Common myeloid progenitor, CD34-positive (primary cell): ENCODE data around the gene UCN2.
"Not testable (repeated sequence)": the region's sequence is repeated elsewhere in the genome, so short reads cannot be mapped to it uniquely, and the experiment has no call there.

Experiments
- CTCF ChIA-PET: fragments of 350-600 bp; sonication (Branson Sonifier 250); formaldehyde crosslinking; loops from one replicate; lab custom pipeline; 2021; ENCODE audit warnings: antibody characterized with exemption; lab: Charles Lee
- POLR2A ChIA-PET: fragments of 350-600 bp; sonication (Branson Sonifier 250); formaldehyde crosslinking; loops from one replicate; lab custom pipeline; 2021; ENCODE audit warnings: antibody characterized with exemption; lab: Charles Lee
- DNase-seq, 3 donors: peaks; one replicate each; pipeline versions ENCODE4 v3.0.0 to v3.0.0-alpha.2; 2013
- H3K27ac ChIP-seq, 2 experiments: 1 replicate in 1 of 2; 2 replicates in 1 of 2; pipeline ENCODE4 v1.7.0; 2013; ENCODE audit warnings: inconsistent platforms in 2 of 2, low read length in 2 of 2, mild to moderate bottlenecking in 2 of 2, low read depth in 1 of 2, moderate library complexity in 1 of 2; ENCODE audit not compliant: severe bottlenecking in 2 of 2, insufficient read depth in 1 of 2, poor library complexity in 1 of 2
- H3K27me3 ChIP-seq, 5 experiments: replicated peaks in 2 of 5; 1 replicate in 3 of 5; 2 replicates in 2 of 5; pipeline versions ENCODE4 v1.6.1 to v1.7.0; 2013; ENCODE audit warnings: low read length in 4 of 5, mild to moderate bottlenecking in 2 of 5, moderate library complexity in 2 of 5, inconsistent platforms in 1 of 5; ENCODE audit not compliant: insufficient read depth in 5 of 5, control insufficient read depth in 4 of 5
- H3K36me3 ChIP-seq, 4 experiments: 1 replicate in 2 of 4; 2 replicates in 2 of 4; pipeline versions ENCODE4 v1.6.1 to v1.7.0; 2013; ENCODE audit warnings: low read length in 3 of 4, control low read depth in 1 of 4, mild to moderate bottlenecking in 1 of 4; ENCODE audit not compliant: control insufficient read depth in 4 of 4, insufficient read depth in 4 of 4
- H3K4me1 ChIP-seq, 4 experiments: 1 replicate in 3 of 4; 2 replicates in 1 of 4; pipeline versions ENCODE4 v1.6.1 to v1.7.1; 2013; ENCODE audit warnings: low read length in 3 of 4, mild to moderate bottlenecking in 3 of 4, control low read depth in 1 of 4, inconsistent platforms in 1 of 4, moderate library complexity in 1 of 4; ENCODE audit not compliant: control insufficient read depth in 4 of 4, insufficient read depth in 4 of 4; ENCODE audit errors: control extremely low read depth in 1 of 4
- H3K4me3 ChIP-seq, 7 experiments: 1 replicate in 4 of 7; 2 replicates in 3 of 7; pipeline versions ENCODE4 v1.5.1 to v1.7.0; 2013; ENCODE audit warnings: mild to moderate bottlenecking in 7 of 7, low read length in 6 of 7, moderate library complexity in 6 of 7, inconsistent platforms in 2 of 7, low read depth in 2 of 7, control low read depth in 1 of 7; ENCODE audit not compliant: insufficient read depth in 4 of 7, control insufficient read depth in 1 of 7; ENCODE audit errors: extremely low read depth in 1 of 7
- H3K9me3 ChIP-seq, 5 experiments: 1 replicate in 4 of 5; 2 replicates in 1 of 5; pipeline versions ENCODE4 v1.6.1 to v1.7.1; 2013; ENCODE audit warnings: low read length in 4 of 5, mild to moderate bottlenecking in 2 of 5, inconsistent platforms in 1 of 5, low read depth in 1 of 5, moderate library complexity in 1 of 5; ENCODE audit not compliant: control insufficient read depth in 4 of 5, insufficient read depth in 2 of 5; ENCODE audit errors: control extremely low read depth in 1 of 5
- WGBS: methylation state at CpG from one replicate; pipeline ENCODE4 v1.1.5; 2013; ENCODE audit not compliant: insufficient coverage; 5-methylcytosine and 5-hydroxymethylcytosine counted together

UCN2 gene

DNA sequence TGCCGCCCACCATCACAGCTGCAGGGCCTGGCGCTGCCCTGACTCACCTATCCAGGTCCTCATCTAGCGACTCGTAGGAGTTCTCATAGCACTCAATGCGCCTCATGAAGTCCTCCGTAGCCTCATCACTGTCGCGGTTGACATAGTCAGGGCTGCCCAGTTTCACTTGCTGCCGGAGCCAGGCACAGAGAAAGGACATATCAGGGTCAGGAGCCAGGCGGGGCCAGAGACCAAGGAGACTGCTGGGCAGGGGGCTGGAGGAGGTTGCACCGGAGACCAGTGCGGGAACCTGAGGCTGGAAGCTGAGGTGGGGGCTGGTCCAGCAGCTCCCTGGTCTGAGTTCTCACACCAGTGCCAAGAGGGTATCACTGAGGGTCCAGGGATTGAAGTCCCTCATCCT, 25.1 kb downstream of the UCN2 start:
- Histone ChIP-seq H3K36me3 (peaks cover 7 to 29% (median 15%) of the 10 kb centered on the region in 4 experiments), H3K27ac (no peak overlapping the region), H3K9me3 (no peaks in the 10 kb centered on the region), H3K27me3 (no peaks in the 10 kb centered on the region), H3K4me1 (peaks cover 0 to 7% (median 5%) of the 10 kb centered on the region in 4 experiments), H3K4me3 (no peak overlapping the region)
- ChIA-PET POLR2A (no interaction called here), CTCF (interaction anchor here (8.8 kb wide), 1 partner anchor 13 kb away, joined by 48 read pairs; no protein-coding TSS in a partner anchor)
- DNase-seq = no peak
- WGBS = 96% methylated on average over 12 of the region's 12 CpGs

DNA sequence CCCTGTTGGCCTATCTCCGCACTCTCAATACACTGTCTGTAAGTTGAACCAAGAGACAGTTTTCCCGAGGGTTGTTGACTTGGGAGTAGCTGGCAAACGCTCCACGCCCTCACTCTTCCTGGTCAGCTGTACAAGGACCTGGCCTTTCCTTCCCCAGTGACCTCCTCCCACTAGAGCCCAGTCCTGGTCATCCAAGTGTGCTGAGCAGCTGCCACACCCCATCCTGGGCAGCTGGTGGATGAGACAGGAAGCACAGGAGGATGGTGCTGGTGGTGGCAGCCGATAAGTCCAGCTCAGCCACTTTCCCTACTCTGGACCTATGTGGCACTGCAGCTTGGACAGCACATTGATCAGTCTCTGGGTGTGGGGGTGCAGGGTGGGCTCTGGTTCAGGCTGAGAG, 26.8 kb downstream of the UCN2 start:
- H3K27me3 ChIP-seq = no peaks in the 10 kb centered on the region

DNA sequence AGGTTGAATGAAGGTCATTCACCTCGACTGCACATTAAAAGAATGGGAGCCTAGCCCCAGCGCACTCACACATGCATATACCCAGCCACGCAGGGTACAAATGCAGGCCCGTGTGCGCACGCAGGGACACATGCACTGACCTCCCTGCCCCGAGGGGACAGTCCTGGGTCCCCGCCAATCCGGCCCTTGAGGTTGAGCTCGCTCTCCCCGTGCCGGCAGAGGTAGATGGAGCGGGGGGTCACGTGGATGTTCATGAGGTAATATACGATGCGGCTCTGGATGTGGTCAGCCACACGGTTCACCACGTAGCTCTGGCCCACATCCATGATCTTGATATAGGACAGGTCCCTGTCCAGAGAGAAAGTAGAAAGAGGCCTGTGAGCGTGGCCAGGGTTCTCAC, 27.5 kb downstream of the UCN2 start:
- 92% methylated on average over 17 of the region's 19 CpGs for WGBS
- Histone ChIP-seq H3K9me3 (no peaks in the 10 kb centered on the region), H3K4me1 (no peaks in the 10 kb centered on the region), H3K27ac (no peak overlapping the region), H3K4me3 (no peak overlapping the region), H3K36me3 (peaks cover 7 to 29% (median 15%) of the 10 kb centered on the region in 4 experiments), H3K27me3 (no peaks in the 10 kb centered on the region)
- POLR2A ChIA-PET = no interaction called here
- CTCF ChIA-PET = interaction anchor here (1.2 to 8.8 kb wide), 3 partner anchors 9 to 15 kb away, joined by 3 to 48 read pairs (median 5); no protein-coding TSS in a partner anchor
- DNase-seq = no peak

More for the DNA sequence above, 26.8 kb downstream of the UCN2 start:
- Histone ChIP-seq H3K36me3 (peaks cover 7 to 29% (median 15%) of the 10 kb centered on the region in 4 experiments), H3K4me1 (no peaks in the 10 kb centered on the region), H3K9me3 (no peaks in the 10 kb centered on the region), H3K27ac (no peak overlapping the region), H3K4me3 (no peak overlapping the region)
- no peak for DNase-seq
- WGBS = 95% methylated on average over 3 of the region's 5 CpGs
- ChIA-PET POLR2A (no interaction called here), CTCF (interaction anchor here (0.7 to 8.8 kb wide), 5 partner anchors 8 to 27 kb away, joined by 3 to 48 read pairs (median 5); no protein-coding TSS in a partner anchor)

DNA sequence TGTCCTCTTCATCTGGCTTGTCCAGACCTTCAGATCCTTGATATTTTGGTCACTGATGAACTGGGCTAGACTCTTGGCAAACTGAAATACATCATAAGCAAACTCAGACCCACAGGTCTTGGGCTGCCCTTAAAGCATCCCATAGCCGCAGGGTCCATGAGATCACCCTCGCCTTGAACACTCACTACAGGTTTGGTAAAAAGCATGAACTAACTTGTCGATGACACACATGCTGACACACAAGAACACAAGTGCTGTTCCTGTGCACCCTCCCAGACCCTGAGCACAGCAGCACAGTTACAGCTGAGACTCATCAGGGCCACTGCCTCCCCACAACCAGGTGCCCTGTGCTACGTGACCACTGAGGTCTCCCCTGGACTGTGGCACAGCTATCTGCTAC, 28.0 kb downstream of the UCN2 start:
- ChIA-PET POLR2A (no interaction called here), CTCF (interaction anchor here (8.8 kb wide), 1 partner anchor 15 kb away, joined by 48 read pairs; no protein-coding TSS in a partner anchor)
- DNase-seq = no peak
- Histone ChIP-seq H3K4me3 (no peak overlapping the region), H3K27ac (no peak overlapping the region), H3K4me1 (no peaks in the 10 kb centered on the region), H3K36me3 (peaks cover 7 to 29% (median 15%) of the 10 kb centered on the region in 4 experiments), H3K9me3 (no peaks in the 10 kb centered on the region), H3K27me3 (no peaks in the 10 kb centered on the region)
- WGBS = 88% methylated on average over 3 of the region's 4 CpGs

DNA sequence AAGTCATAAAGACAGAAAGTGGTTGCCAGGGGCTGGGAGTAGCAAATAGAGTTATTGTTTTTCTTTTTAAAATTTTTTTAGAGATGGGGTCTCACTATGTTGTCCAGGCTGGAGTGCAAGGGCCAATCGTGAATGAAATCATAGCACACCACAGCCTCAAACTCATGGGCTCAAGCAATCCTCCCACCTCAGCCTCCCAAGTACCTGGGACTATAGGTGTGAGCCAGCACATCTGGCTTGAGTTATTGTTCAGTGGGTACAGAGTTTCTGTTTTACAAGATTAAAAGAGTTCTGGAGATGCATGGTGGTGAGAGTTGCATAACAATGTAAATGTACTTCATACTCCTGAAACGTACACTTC, 30.6 kb downstream of the UCN2 start:
- peaks cover 0 to 15% (median 0%) of the 10 kb centered on the region in 4 experiments for H3K4me1 ChIP-seq
- peaks cover 2 to 20% (median 12%) of the 10 kb centered on the region in 4 experiments for H3K36me3 ChIP-seq
- H3K9me3 ChIP-seq = no peaks in the 10 kb centered on the region
- no peaks in the 10 kb centered on the region for H3K27me3 ChIP-seq
- no peak overlapping the region for H3K27ac ChIP-seq
- POLR2A ChIA-PET = no interaction called here
- WGBS = no CpG with 5 or more reads among the region's 2 CpGs
- no peak overlapping the region for H3K4me3 ChIP-seq
- CTCF ChIA-PET = interaction anchor here (1.0 kb wide), 1 partner anchor 9 kb away, joined by 3 read pairs; no protein-coding TSS in a partner anchor
- DNase-seq = no peak

DNA sequence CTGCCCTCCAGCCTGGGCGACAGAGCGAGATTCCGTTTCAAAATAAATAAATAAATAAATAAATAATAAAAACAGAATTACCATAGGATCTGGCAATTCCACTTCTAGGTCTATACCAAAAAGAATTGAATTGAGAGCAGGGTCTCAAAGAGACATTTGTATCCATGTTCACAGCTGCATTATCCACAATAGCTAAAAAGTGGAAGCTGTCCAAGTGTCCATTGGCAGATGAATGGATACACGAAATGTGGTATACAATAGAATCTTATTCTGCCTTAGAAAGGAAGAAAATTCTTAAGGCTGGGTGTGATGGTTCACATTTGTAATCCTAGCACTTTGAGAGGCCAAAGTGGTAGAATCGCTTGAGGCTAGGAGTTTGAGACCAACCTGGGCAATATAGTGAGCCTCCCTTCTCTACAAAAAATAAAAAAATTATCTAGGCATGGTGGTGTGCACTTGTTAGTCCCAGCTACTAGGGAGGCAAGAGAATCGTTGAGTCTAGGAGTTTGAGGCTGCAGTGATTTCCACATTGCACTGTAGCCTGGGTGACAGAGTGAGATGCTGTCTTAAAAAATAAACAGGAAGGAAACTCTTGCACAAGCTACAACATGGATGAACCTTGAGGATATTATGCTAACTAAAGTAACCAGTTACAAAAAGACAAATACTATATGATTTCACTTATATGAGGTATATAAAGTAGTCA, 31.2 kb downstream of the UCN2 start:
- no peak for DNase-seq
- Histone ChIP-seq H3K9me3 (no peaks in the 10 kb centered on the region), H3K4me1 (peaks cover 0 to 17% (median 0%) of the 10 kb centered on the region in 4 experiments), H3K27me3 (no peaks in the 10 kb centered on the region), H3K27ac (no peak overlapping the region), H3K36me3 (peaks cover 2 to 20% (median 12%) of the 10 kb centered on the region in 4 experiments), H3K4me3 (no peak overlapping the region)
- CTCF ChIA-PET = interaction anchor here (1.0 kb wide), 1 partner anchor 8 kb away, joined by 3 read pairs; no protein-coding TSS in a partner anchor
- POLR2A ChIA-PET = no interaction called here
- WGBS = 90% methylated on average over 1 of the region's 6 CpGs

DNA sequence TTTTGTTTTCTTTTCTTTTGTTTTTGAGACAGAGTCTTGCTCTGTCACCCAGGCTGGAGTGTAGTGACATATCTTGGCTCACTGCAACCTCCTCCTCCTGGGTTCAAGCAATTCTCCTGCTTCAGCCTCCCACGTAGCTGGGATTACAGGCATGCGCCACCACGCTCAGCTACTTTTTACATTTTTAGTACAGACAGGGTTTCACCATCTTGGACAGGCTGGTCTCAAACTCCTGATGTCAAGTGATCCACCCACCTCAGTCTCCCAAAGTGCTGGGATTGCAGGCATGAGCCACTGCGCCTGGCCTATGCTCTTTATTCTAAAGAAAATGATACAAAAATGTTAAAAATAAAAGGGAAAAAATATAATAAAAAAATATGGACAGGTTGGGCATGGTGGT, 32.9 kb downstream of the UCN2 start:
- peaks cover 0 to 17% (median 0%) of the 10 kb centered on the region in 4 experiments for H3K4me1 ChIP-seq
- H3K27me3 ChIP-seq, H3K36me3 ChIP-seq, H3K9me3 ChIP-seq, H3K4me3 ChIP-seq, POLR2A ChIA-PET, H3K27ac ChIP-seq, DNase-seq: not testable (repeated sequence)
- CTCF ChIA-PET = interaction anchor here (0.6 to 2.5 kb wide), 2 partner anchors 19 to 32 kb away, joined by 3 to 11 read pairs; no protein-coding TSS in a partner anchor
- WGBS = 96% methylated on average over 3 of the region's 4 CpGs
